Stimulated activated CD8-positive, alpha-beta memory T cell treated with anti-CD3 and anti-CD28 coated beads, Interleukin-4, amount 100 ng/mL, for 48 hours (primary cell): Measurements from ENCODE around the gene TIAM1.

Experiments
- DNase-seq: peaks from one replicate; pipeline ENCODE4 v3.0.0-alpha.2; 2020

The TIAM1 gene

GRCh38 chr21:31075848-31076247 lies 268.2 kb downstream of the TIAM1 start:
- no peak for DNase-seq

GRCh38 chr21:31072533-31072932 lies 271.5 kb downstream of the TIAM1 start:
- no peak for DNase-seq
